Measurements from ENCODE around the gene CRACR2A.

The CRACR2A gene

GRCh38 chr12:3641428-3642018, 111.4 kb downstream of the CRACR2A start:
- TF ChIP-seq, protein P1, sequence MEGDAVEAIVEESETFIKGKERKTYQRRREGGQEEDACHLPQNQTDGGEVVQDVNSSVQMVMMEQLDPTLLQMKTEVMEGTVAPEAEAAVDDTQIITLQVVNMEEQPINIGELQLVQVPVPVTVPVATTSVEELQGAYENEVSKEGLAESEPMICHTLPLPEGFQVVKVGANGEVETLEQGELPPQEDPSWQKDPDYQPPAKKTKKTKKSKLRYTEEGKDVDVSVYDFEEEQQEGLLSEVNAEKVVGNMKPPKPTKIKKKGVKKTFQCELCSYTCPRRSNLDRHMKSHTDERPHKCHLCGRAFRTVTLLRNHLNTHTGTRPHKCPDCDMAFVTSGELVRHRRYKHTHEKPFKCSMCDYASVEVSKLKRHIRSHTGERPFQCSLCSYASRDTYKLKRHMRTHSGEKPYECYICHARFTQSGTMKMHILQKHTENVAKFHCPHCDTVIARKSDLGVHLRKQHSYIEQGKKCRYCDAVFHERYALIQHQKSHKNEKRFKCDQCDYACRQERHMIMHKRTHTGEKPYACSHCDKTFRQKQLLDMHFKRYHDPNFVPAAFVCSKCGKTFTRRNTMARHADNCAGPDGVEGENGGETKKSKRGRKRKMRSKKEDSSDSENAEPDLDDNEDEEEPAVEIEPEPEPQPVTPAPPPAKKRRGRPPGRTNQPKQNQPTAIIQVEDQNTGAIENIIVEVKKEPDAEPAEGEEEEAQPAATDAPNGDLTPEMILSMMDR (IDR thresholded peaks at IDR 0.05; ENCODE audit: insufficient read depth, missing control alignments): no peak
- FAIRE-seq (no peak), DNase-seq (ENCODE audit: insufficient read length, low spot score) (no peak)

DNA sequence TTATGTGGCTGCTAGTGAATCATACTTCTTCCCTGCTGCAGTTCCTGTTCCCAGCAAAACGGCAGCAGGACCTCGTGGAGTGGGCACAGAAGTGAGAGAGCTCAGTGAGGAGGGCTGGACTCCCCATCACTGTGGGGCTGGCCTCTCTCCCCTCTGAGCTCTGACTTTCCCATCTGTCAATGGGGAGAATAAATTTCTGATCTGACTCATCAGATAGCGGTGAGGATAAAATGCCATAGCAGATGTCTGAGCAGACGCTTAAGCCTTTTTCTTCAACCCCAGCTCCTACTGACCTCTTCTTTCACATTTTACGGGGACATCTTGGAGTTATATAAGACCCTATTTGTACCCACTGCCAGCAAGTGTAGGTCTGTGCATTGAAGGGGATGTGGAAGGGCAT, 116.6 kb downstream of the CRACR2A start:
- TF ChIP-seq, protein P1 (IDR thresholded peaks at IDR 0.05; ENCODE audit: insufficient read depth, missing control alignments): no peak
- DNase-seq (ENCODE audit: insufficient read length, low spot score): no peak
- no peak for FAIRE-seq

GRCh38 chr12:3634348-3634747, 118.6 kb downstream of the CRACR2A start:
- DNase-seq (ENCODE audit: insufficient read length, low spot score) (no peak), FAIRE-seq (no peak)
- TF ChIP-seq, protein P1 (IDR thresholded peaks at IDR 0.05; ENCODE audit: insufficient read depth, missing control alignments): no peak

- TF ChIP-seq, protein P1 (IDR thresholded peaks at IDR 0.05; ENCODE audit: insufficient read depth, missing control alignments): no peak
- FAIRE-seq: no peak
- no peak for DNase-seq (ENCODE audit: insufficient read length, low spot score)
Observed at GRCh38 chr12:3633396-3633795, 119.5 kb downstream of the CRACR2A start.

- FAIRE-seq (peak; percentile 58), DNase-seq (ENCODE audit: insufficient read length, low spot score) (peak; percentile 89)
- TF ChIP-seq, protein P1 (IDR thresholded peaks at IDR 0.05; ENCODE audit: insufficient read depth, missing control alignments): no peak
Observed at GRCh38 chr12:3632754-3633153, 120.2 kb downstream of the CRACR2A start.

DNA sequence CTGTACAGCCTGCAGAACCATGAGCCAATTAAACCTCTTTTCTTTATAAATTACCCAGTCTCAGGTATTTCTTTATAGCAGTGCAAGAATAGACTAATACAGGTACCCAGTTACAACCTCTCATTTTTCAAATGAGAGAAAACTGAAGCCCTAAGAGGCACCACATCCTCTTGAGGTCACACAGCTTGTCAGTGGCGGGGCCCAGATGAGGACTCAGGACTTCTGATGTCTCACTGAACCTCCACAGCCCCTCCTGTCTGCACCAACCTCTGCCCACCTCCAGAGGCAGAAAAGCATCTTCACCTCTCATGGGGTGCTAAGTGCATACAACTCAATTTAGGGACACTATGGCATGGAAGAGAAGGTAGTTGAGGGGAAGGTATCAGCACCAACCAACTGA, 120.7 kb downstream of the CRACR2A start:
- TF ChIP-seq, protein P1 (IDR thresholded peaks at IDR 0.05; ENCODE audit: insufficient read depth, missing control alignments): no peak
- FAIRE-seq: no peak
- DNase-seq (ENCODE audit: insufficient read length, low spot score): no peak

DNA sequence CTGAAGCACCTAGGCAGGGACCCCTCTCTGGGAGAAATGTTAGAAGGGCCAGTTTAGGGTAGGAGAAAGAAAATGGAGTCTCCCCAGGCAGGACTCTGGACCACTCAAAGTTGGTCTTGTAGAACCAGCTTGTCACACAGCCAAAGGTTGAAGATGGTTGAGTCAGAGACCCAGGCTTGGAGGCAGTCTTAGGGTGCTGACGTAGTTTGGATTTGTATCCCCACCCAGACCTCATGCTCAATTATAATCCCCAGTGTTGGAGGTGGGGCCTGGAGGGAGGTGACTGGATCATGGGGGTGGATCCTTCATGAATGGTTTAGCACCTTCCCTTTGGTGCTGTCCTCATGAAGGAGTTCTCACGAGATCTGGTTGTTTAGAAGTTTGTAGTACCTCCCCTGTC, 121.2 kb downstream of the CRACR2A start:
- TF ChIP-seq, protein P1 (IDR thresholded peaks at IDR 0.05; ENCODE audit: insufficient read depth, missing control alignments): no peak
- no peak for DNase-seq (ENCODE audit: insufficient read length, low spot score)
- no peak for FAIRE-seq

All from D721Med (cell line).